Measurements from ENCODE around the gene PADI2. TPM values are rescaled to one million over a fixed set of nuclear protein-coding genes. Genes with fewer than 3 reads are reported as not detected.

The PADI2 gene
- total and polyA plus RNA-seq, 8 donors = 0.31 to 86.0 (median 1.3) TPM; not detected in 1

- Histone ChIP-seq H3K27me3 (peaks cover 0 to 38% (median 0%) of the 10 kb centered on the region in 3 donors), H3K4me1 (no peaks in the 10 kb centered on the region), H3K4me3 (no peak overlapping the region), H3K9me3 (peaks cover 0 to 3% (median 0%) of the 10 kb centered on the region in 4 donors), H3K36me3 (no peaks in the 10 kb centered on the region), H3K27ac (no peak overlapping the region)
- 37 to 45% (median 40%) methylated on average over 5 of the region's 5 CpGs for WGBS, 5 donors
- DNase-seq = no peak
- intact Hi-C loops (cut with DNase I; ENCODE audit: low total_unique reads) = no loop called here
- TF ChIP-seq EP300 (IDR thresholded peaks at IDR 0.05) (no peak), POLR2A (IDR thresholded peaks at IDR 0.05) (no peak), POLR2AphosphoS5 (IDR thresholded peaks at IDR 0.05) (no peak)
- TF ChIP-seq, protein P1, sequence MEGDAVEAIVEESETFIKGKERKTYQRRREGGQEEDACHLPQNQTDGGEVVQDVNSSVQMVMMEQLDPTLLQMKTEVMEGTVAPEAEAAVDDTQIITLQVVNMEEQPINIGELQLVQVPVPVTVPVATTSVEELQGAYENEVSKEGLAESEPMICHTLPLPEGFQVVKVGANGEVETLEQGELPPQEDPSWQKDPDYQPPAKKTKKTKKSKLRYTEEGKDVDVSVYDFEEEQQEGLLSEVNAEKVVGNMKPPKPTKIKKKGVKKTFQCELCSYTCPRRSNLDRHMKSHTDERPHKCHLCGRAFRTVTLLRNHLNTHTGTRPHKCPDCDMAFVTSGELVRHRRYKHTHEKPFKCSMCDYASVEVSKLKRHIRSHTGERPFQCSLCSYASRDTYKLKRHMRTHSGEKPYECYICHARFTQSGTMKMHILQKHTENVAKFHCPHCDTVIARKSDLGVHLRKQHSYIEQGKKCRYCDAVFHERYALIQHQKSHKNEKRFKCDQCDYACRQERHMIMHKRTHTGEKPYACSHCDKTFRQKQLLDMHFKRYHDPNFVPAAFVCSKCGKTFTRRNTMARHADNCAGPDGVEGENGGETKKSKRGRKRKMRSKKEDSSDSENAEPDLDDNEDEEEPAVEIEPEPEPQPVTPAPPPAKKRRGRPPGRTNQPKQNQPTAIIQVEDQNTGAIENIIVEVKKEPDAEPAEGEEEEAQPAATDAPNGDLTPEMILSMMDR (IDR thresholded peaks at IDR 0.05) = no peak
Measured at GRCh38 chr1:17135530-17135929, 16.3 kb upstream of the PADI2 start.

- peaks cover 0 to 38% (median 0%) of the 10 kb centered on the region in 3 donors for H3K27me3 ChIP-seq
- no peak overlapping the region for H3K4me3 ChIP-seq
- no peaks in the 10 kb centered on the region for H3K4me1 ChIP-seq
- H3K27ac ChIP-seq = no peak overlapping the region
- DNase-seq = no peak
- peaks cover 0 to 3% (median 0%) of the 10 kb centered on the region in 4 donors for H3K9me3 ChIP-seq
- intact Hi-C loops (cut with DNase I; ENCODE audit: low total_unique reads) = no loop called here
- no peaks in the 10 kb centered on the region for H3K36me3 ChIP-seq
- 95 to 97% (median 96%) methylated on average over 7 of the region's 7 CpGs for WGBS, 5 donors
- TF ChIP-seq POLR2A (IDR thresholded peaks at IDR 0.05) = no peak
- TF ChIP-seq, protein P1 (IDR thresholded peaks at IDR 0.05) = no peak
- TF ChIP-seq POLR2AphosphoS5 (IDR thresholded peaks at IDR 0.05) = no peak
- TF ChIP-seq EP300 (IDR thresholded peaks at IDR 0.05) = no peak
Measured at GRCh38 chr1:17134724-17135123, 15.5 kb upstream of the PADI2 start.

GRCh38 chr1:17134034-17134433, 14.8 kb upstream of the PADI2 start:
- intact Hi-C loops (cut with DNase I; ENCODE audit: low total_unique reads) = no loop called here
- no peaks in the 10 kb centered on the region for H3K4me1 ChIP-seq
- H3K4me3 ChIP-seq = no peak overlapping the region
- H3K36me3 ChIP-seq = no peaks in the 10 kb centered on the region
- no peak for DNase-seq
- no peak overlapping the region for H3K27ac ChIP-seq
- peaks cover 0 to 38% (median 0%) of the 10 kb centered on the region in 3 donors for H3K27me3 ChIP-seq
- no peak for TF ChIP-seq POLR2A (IDR thresholded peaks at IDR 0.05)
- no peak for TF ChIP-seq POLR2AphosphoS5 (IDR thresholded peaks at IDR 0.05)
- TF ChIP-seq, protein P1 (IDR thresholded peaks at IDR 0.05) = no peak
- TF ChIP-seq EP300 (IDR thresholded peaks at IDR 0.05) = no peak
- peaks cover 0 to 3% (median 0%) of the 10 kb centered on the region in 4 donors for H3K9me3 ChIP-seq
- WGBS, 5 donors = 72 to 84% (median 77%) methylated on average over 4 of the region's 4 CpGs

- no peak for DNase-seq
- no peaks in the 10 kb centered on the region for H3K36me3 ChIP-seq
- peaks cover 0 to 16% (median 5%) of the 10 kb centered on the region in 4 donors for H3K4me1 ChIP-seq
- no peaks in the 10 kb centered on the region for H3K9me3 ChIP-seq
- WGBS, 5 donors = 57 to 81% (median 69%) methylated on average over 3 of the region's 3 CpGs
- intact Hi-C loops (cut with DNase I; ENCODE audit: low total_unique reads) = no loop called here
- TF ChIP-seq POLR2A (IDR thresholded peaks at IDR 0.05) (no peak), EP300 (IDR thresholded peaks at IDR 0.05) (no peak)
- H3K27ac ChIP-seq = no peak overlapping the region
- peaks cover 0 to 10% (median 0%) of the 10 kb centered on the region in 3 donors for H3K27me3 ChIP-seq
- H3K4me3 ChIP-seq = no peak overlapping the region
Measured at GRCh38 chr1:17130138-17130635, 10.9 kb upstream of the PADI2 start.

GRCh38 chr1:17128361-17128760, 9.1 kb upstream of the PADI2 start:
- intact Hi-C loops (cut with DNase I; ENCODE audit: low total_unique reads) = no loop called here
- H3K9me3 ChIP-seq = no peaks in the 10 kb centered on the region
- H3K4me1 ChIP-seq = peaks cover 0 to 16% (median 5%) of the 10 kb centered on the region in 4 donors
- no peaks in the 10 kb centered on the region for H3K36me3 ChIP-seq
- DNase-seq = peak in 1 of 2 donors; percentile 53
- TF ChIP-seq EP300 (IDR thresholded peaks at IDR 0.05) (no peak), POLR2A (IDR thresholded peaks at IDR 0.05) (no peak), POLR2AphosphoS5 (IDR thresholded peaks at IDR 0.05) (peak in 1 of 3 donors; percentile 51)
- TF ChIP-seq, protein P1 (IDR thresholded peaks at IDR 0.05) = no peak
- H3K27ac ChIP-seq = peak overlapping the region in 3 of 5 donors; percentile 25 to 41 (median 34)
- peaks cover 0 to 5% (median 0%) of the 10 kb centered on the region in 3 donors for H3K27me3 ChIP-seq
- 27 to 43% (median 34%) methylated on average over 5 of the region's 5 CpGs for WGBS, 5 donors
- no peak overlapping the region for H3K4me3 ChIP-seq

All from stomach (tissue), 9 donors.